GM18507 (cell line): Measurements from ENCODE around the gene AACS.
"Not testable (repeated sequence)": the region's sequence is repeated elsewhere in the genome, so short reads cannot be mapped to it uniquely, and the experiment has no call there.

Source experiments
- DNase-seq: peaks from one replicate; pipeline ENCODE4 v3.0.0; 2011; ENCODE audit warnings: low read depth; ENCODE audit not compliant: insufficient read length; ENCODE audit errors: extremely low spot score
- FAIRE-seq: peaks from 2 replicates; lab custom pipeline; 2011; peaks lifted over from hg19 to GRCh38; lab: Jason Lieb, UNC

The AACS gene, protein sequence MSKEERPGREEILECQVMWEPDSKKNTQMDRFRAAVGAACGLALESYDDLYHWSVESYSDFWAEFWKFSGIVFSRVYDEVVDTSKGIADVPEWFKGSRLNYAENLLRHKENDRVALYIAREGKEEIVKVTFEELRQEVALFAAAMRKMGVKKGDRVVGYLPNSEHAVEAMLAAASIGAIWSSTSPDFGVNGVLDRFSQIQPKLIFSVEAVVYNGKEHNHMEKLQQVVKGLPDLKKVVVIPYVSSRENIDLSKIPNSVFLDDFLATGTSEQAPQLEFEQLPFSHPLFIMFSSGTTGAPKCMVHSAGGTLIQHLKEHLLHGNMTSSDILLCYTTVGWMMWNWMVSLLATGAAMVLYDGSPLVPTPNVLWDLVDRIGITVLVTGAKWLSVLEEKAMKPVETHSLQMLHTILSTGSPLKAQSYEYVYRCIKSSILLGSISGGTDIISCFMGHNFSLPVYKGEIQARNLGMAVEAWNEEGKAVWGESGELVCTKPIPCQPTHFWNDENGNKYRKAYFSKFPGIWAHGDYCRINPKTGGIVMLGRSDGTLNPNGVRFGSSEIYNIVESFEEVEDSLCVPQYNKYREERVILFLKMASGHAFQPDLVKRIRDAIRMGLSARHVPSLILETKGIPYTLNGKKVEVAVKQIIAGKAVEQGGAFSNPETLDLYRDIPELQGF

DNA sequence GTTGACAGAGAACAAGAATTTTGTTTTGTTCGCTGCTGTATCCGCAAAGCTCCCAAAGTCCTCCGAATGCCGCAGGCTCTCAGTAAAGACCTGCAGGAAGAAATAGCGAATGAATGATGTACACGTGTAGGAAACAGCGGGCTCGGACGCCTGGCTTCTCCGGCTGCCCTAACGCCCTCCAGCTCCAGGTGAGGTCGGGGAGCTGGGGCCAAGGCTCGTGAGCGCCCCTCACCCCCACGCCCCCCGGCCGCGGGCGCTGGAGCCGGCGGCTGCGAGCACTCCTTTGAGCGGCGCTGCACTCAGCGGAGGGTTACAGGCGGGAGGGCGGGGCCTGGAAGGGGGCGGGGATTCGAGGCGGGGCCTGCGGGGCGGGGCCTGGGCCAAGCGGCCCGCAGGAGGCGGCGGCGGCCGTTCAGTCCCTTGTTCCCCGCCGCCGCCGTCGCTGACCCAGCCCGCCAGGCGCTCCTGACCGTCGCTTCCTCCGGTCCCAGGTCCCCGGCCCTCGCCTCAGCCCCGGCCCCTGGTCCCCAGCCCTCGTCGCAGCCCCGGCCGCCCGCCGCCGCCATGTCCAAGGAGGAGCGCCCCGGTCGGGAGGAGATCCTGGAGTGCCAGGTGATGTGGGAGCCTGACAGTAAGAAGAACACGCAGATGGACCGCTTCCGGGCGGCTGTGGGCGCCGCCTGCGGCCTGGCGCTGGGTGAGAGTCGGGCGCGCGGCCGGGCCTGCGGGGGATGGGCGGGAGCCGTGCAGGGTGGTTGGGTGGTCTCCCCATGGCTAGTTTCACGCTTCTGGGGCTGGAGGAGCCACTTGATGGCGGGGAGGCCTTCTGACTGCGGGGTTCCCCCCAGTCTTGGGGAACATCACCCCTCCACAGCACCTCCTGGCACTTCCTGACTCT, at the start of gene AACS:
TSS of gene AACS (plus strand) at position 415 of the 898 bp plus-strand sequence. CDS start at position 565, 150 bp downstream.
- FAIRE-seq: peak; percentile 12
- peak; percentile 89 for DNase-seq

DNA sequence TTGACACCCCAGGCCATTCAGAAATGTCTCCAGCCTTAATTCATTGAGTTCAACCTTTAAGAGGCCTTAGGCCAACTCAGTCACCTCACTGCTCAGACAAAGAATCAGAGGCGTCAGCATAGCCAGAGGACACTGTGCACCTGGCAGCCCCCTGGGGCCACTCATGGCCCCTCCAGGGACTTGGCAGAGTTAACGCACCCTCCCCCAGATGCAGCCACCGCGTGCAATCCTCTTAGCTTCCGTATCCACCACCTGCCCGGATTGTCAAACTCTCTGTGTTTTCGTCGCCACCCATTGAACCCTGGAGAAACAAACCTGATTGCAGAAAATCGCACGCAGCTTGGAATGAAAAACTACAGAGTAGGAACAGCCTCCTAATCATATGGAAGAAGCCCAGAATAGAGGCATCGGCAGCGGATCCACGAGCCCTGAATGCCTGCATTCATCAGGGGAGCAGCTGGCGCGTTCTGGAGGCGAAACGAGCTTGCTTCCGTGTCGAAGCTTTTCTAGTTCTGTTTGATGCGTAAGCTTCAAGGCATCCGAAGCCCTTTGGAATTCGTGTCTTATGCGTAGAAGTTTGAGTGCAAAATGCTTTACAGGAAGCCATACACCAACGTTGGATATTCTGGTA, 49.4 kb upstream of the AACS start:
- no peak for DNase-seq
- no peak for FAIRE-seq

GRCh38 chr12:125017801-125018200, 47.4 kb upstream of the AACS start:
- DNase-seq: no peak
- no peak for FAIRE-seq

- DNase-seq (no peak), FAIRE-seq (no peak)
These were observed 46.9 kb upstream of the AACS start for GRCh38 chr12:125018356-125018755.

DNA sequence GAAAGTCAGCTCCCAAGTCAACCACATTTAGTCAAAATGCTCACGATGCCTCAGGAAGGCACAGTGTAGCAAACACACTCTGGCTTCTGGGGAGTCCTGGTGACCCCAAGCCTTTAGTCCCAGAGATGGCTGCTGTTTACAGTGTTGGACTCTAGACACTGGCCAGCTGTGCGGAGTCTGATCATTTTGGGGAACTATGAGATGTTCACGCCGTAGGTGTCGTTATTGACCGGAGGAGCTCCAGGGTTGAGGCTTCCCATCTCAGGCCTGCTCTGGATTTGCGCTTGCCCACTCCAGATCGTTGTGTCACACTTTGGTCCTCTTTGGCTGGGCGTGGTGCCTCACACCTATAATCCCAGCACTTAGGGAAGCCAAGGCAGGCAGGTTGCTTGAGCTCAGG, 44.1 kb upstream of the AACS start:
- DNase-seq (no peak), FAIRE-seq (no peak)

- DNase-seq (no peak), FAIRE-seq (no peak)
These were observed 43.5 kb upstream of the AACS start for GRCh38 chr12:125021771-125022170.

DNA sequence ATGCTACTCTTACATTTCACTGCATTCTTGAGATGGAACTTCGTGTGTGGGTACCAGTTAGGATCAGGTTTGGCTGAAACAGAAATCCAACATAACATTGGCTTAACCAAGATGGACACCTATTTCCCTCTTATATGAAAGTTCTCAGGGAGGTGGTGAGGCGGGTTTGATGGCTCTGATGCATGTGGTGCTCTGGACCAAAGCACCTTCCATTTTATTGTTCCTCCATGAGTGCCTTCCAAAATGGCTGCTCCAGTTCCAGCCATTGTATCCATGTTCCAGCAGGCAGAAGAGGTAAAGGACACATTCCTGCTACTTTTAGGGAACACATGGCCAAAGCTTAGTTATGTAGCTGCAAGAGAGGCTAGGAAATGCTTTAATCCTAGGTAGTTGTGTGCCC, 42.2 kb upstream of the AACS start:
- DNase-seq: no peak

DNA sequence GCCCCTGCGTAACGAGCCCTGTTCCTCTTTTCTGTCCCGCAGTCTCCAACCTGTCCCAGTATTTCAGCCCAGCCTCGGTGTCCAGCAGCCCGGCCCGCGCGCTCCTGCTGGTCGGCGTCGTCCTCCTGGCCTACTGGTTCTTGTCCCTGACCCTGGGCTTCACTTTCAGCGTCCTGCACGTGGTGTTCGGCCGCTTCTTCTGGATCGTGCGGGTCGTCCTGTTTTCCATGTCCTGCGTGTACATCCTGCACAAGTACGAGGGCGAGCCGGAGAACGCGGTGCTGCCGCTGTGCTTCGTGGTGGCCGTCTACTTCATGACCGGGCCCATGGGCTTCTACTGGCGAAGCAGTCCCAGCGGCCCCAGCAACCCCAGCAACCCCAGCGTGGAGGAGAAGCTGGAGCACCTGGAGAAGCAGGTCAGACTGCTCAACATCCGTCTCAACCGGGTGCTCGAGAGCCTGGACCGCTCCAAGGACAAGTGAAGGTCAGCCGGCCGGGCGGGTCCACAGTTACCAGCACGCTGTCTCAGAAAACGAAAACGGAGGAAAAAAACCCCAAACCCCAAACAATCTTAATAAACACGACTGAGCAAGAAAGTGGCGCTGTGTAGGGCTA, 40.2 kb upstream of the AACS start:
- no peak for DNase-seq
- FAIRE-seq: no peak

More for the DNA sequence above, 42.2 kb upstream of the AACS start:
- no peak for FAIRE-seq

GRCh38 chr12:125025606-125026235, 39.5 kb upstream of the AACS start:
- FAIRE-seq: no peak
- no peak for DNase-seq

DNA sequence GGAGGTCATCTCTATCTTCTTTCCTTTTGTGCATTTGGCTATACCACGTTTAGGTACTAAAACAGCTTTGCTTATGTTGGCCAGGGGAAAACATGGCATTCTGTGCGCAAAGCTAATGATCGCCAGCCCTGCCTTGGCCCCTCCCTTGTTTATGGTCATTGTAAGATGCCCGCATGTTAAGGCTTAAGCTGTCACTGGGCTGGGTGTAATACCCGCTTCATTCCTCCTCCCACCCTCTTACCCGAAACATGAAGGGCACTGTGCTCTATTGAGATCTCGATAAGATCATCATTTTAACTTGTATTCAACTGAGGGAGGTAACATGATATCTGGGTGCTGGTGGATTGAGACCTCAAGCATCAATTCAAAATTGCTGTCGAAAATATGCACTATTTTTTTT, 37.1 kb upstream of the AACS start:
- FAIRE-seq (no peak), DNase-seq (no peak)

GRCh38 chr12:125029761-125030358, 35.4 kb upstream of the AACS start:
- FAIRE-seq: no peak
- DNase-seq: no peak

DNA sequence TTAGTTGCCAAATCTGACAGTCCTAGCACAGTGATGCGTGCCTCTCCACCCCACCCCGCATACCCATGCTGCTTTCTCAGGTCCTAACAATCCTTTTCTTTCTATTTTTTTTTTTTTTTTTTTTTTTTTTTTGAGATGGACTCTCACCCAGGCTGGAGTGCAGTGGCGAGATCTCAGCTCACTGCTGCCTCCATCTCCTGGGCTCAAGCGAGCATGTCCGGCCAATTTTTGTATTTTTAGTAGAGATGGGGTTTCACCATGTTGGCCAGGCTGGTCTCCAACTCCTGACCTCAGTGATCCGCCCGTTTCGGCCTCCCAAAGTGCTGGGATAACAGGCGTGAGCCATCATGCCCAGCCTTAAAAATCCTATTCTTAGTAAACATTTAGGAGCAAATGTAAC, 33.8 kb upstream of the AACS start:
- DNase-seq, FAIRE-seq: not testable (repeated sequence)

DNA sequence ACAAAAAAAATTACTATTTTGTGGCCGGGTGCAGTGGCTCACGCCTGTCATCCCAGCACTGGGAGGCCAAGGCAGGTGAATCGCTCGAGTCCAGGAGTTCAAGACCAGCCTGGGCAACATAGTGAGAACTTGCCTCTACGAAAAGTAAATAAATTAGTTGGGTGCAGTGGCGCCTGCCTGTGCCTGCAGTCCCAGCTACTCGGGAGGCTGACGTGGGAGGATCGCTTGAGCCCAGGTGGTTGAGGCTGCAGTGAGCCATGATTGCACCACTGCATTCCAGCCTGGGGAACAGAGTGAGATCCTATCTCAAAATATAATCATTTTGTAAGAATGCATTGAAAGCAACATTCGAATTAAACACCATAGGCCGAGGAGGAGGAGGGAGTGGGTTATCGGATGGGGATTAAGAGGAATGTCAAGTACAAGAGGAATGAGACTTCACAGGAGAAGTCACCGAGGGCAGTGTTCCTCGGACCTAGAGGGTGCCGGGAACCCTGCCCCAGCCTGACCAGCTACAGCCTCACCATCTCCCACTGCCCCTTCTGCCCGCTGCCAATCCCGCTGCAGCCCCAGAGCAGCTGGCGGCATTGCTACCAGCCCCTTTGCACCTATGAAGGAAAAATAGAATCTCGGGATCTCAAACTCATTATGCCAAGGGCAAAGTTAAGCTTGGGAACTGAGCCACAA, 32.6 kb upstream of the AACS start:
- no peak for DNase-seq
- no peak for FAIRE-seq

DNA sequence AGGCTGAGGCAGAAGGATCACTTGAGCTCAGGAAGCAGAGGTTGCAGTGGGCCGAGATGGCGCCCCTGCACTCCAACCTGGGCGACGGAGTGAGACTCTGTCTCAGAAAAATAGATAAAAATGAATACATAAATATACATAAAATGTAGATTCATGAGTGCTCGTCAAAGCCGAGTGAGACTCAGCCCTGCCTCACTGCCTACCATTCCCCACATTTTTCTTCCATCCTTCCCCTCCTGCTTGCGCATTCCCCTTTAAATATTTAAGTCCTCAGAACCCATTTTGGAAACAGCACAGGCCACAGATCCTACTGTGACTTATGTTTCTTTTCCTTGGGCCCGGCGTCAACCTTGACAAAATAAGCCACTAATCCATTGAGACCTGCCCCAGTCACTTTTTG, 31.9 kb upstream of the AACS start:
- DNase-seq (no peak), FAIRE-seq (no peak)

DNA sequence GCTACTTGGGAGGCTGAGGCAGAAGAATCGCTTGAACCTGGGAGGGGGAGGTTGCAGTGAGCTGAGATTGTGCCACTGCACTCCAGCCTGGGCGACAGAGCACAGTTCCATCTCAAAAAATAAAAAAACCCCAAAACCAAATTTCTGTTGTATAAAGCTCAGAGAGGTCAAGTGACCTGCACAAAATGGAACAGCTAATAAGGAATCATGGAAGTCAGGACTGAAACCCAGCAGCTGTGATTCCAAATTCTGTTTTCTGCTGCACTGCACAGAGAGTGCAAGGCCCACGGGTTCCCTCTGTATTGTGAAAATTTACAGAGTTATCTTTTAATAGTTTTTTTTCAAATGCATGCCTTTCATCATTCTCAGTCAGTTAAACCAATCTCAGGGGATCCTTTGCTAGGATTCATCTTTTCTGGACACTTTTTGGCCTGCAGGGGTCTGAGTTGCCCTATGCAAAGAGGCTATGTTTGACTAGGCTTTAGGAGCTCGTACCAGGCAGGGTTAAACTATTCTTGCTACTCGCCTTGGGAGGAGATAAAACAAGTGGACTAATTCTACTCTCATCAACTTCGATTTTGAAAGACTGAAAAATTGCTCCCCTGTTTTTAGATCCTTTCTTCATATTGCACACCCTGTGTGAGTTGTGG, 26.1 kb upstream of the AACS start:
- DNase-seq (no peak), FAIRE-seq (no peak)

DNA sequence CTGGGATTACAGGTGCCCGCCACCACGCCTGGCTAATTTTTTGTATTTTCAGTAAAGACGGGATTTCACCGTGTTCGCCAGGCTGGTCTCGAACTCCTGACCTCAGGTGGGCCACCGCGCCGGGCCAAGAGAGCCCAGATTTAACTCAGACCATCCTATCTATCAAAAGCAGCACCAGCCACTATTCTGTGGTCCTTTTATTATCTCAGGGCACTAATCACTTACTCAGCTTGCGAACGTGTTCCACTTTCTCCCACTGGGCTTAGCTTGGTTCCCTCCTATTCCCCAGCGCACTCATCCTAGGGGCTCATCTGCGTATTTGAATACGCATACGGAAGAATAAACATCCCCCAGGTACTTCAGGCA, 16.2 kb upstream of the AACS start:
- DNase-seq (no peak), FAIRE-seq (no peak)

GRCh38 chr12:125050446-125050845, 14.8 kb upstream of the AACS start:
- no peak for DNase-seq
- no peak for FAIRE-seq
